SJSA1 (cell line): ENCODE measurements around the gene B4GAT1. TPM values are rescaled to one million over a fixed set of nuclear protein-coding genes. Genes with fewer than 3 reads are reported as not detected.
A peak's percentile ranks its signal among the peaks of the same experiment; 100 is the strongest.
"Not testable (repeated sequence)": the region's sequence is repeated elsewhere in the genome, so short reads cannot be mapped to it uniquely, and the experiment has no call there.

ENCODE experiments used
- DNase-seq, 2 experiments: peaks; one replicate each; pipeline ENCODE4 v3.0.0-alpha.2; 2015 to 2020; ENCODE audit warnings: low spot score in 2 of 2, low read depth in 1 of 2
- H3K27ac ChIP-seq: fragments of 250-450 bp; sonication (Bioruptor Pico); 2 replicates; pipeline ENCODE4 v1.5.1; 2020; ENCODE audit warnings: mild to moderate bottlenecking, moderate library complexity
- H3K27me3 ChIP-seq: fragments of 250-450 bp; sonication (Bioruptor Pico); replicated peaks from 2 replicates; pipeline ENCODE4 v1.5.1; 2020; ENCODE audit warnings: mild to moderate bottlenecking, moderate library complexity
- H3K36me3 ChIP-seq: fragments of 250-450 bp; sonication (Bioruptor Pico); 2 replicates; pipeline ENCODE4 v1.5.1; 2020; ENCODE audit warnings: mild to moderate bottlenecking
- H3K4me1 ChIP-seq: fragments of 250-450 bp; sonication (Bioruptor Pico); replicated peaks from 2 replicates; pipeline ENCODE4 v1.6.1; 2021; ENCODE audit warnings: mild to moderate bottlenecking
- H3K4me3 ChIP-seq: fragments of 250-450 bp; sonication (Bioruptor Pico); 2 replicates; pipeline ENCODE4 v1.5.1; 2020; ENCODE audit warnings: mild to moderate bottlenecking
- H3K9me3 ChIP-seq: fragments of 250-450 bp; sonication (Bioruptor Pico); replicated peaks from 2 replicates; pipeline ENCODE4 v1.5.1; 2020; ENCODE audit warnings: mild to moderate bottlenecking
- total RNA-seq: library from RNA; depleted of rRNA; stranded (reverse); fragments of >200 nt; shearing (Covaris generic); gene quantifications from 2 replicates; pipeline ENCODE4 v1.2.3, GENCODE V29; 2014

Gene B4GAT1
- total RNA-seq, 1 experiment from 2014 or later: 46.5 TPM

DNA sequence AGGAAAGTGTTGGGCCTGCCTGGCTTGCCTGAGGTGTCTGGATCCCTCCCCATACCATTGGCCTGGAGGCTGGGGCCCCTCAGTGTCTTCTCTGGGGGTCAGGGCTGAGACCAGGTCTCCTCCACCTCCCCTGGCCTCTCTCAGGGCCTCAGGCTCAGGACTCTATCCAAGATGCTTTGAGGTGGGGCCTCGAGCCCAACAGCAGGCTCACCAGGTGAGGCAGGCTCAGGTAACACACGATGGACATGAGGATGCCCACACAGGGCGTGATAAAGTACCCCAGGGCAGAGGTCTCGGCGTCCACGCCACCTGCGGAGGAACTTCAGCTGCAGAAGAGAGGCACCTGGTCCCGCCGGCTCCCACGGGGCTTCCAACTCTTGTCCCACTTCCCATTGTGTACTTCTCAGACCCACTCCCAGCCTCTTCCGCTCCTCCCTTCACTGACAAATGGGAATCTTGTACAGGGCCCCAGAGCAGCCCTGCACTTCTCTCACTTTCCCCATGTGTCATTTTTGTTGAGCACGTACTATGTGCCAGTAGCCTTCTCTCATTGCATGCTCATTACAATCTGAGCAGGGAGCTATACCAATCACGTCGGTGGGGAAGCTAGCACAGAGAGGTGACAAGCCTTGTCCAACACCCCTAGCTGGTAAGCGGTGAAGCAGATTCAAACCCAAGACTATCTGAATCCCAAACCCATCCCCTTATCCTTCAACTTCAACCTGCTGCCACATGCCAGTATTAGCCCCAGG is 20.3 kb upstream of the B4GAT1 start:
- no peak for DNase-seq
- H3K4me1 ChIP-seq: peaks cover 17% of the 10 kb centered on the region
- H3K4me3 ChIP-seq: no peak overlapping the region
- no peaks in the 10 kb centered on the region for H3K9me3 ChIP-seq
- H3K27ac ChIP-seq: no peak overlapping the region
- H3K36me3 ChIP-seq: no peaks in the 10 kb centered on the region
- H3K27me3 ChIP-seq: peaks cover 53% of the 10 kb centered on the region

DNA sequence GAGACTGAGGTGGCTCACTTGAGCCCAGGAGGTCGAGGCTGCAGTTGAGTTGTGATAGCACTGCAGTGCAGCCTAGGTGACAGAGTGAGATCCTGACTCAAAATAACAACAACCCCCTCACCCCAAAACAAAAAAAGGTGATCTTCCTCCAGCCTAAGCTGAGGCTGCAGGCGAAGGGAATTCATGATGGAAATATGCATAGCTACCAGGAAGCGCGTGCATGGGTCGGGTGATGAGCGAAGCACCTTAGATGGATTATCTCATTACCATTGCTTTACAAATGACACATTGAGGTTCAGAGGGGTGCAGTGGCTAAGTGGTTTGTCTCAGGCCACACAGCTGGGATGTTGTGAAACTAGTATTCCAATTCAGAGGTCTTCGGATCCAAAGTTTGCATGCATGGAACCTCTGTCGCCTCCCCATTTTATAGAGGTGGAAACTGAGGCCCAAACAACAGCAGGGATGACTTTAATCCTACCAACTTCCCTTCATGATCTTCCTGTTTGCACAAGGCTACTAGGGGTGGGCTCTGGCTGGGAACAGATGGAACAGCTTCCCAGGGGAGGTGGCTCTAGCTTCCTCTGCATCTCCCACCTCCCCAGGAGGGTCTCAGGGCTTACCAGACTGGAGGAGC is 19.5 kb upstream of the B4GAT1 start:
- Histone ChIP-seq H3K36me3 (no peaks in the 10 kb centered on the region), H3K27ac (no peak overlapping the region), H3K9me3 (no peaks in the 10 kb centered on the region), H3K27me3 (peaks cover 46% of the 10 kb centered on the region), H3K4me1 (peaks cover 10% of the 10 kb centered on the region), H3K4me3 (no peak overlapping the region)
- no peak for DNase-seq

DNA sequence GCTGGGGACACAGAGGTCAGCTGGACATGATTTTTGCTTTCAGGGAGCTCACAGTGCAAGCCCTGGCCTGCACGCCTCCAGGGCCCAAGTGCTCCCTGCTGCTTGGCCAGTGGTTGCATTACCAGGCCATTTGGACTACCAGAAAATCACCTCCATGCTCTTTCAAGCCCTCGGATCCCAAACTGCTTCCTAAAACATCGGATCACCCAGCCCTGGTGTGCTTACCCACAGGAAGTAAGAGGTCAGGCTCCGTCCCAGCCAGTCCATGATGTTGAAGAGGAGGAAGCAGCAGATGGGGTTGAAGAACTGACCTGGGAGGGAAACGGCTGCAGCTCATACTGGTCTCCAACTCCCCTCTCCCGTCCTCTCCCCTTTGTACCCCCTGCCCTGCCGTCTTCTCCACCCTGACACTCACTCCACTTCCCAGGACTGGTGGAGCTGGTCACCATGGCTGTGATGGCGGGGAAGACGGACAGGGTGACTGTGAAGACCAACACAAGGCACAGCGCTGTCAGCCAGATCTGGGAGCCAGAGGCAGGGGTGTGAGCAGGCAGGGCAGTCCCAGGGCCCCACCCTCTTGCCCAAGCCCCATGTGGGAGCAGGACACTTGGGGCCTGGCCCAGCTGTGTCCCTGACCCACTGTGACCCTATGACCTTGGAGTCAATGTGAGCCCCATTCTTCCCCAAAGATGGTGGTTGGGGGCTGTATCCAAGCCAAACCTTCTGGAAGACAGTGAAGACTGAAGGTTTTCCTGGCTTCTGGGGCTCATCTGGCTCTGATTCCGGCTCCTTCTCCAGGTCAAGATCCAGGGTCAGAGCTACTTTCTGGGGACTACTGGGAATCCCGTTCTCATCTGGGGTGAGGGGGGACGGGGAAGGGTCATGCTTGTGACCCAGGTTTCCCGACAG is 18.5 kb upstream of the B4GAT1 start:
- H3K4me3 ChIP-seq: no peak overlapping the region
- H3K27ac ChIP-seq: no peak overlapping the region
- H3K4me1 ChIP-seq: no peaks in the 10 kb centered on the region; the same call in 1 of the 2 replicates
- no peaks in the 10 kb centered on the region for H3K36me3 ChIP-seq
- peaks cover 36% of the 10 kb centered on the region for H3K27me3 ChIP-seq
- DNase-seq: no peak
- no peaks in the 10 kb centered on the region for H3K9me3 ChIP-seq

DNA sequence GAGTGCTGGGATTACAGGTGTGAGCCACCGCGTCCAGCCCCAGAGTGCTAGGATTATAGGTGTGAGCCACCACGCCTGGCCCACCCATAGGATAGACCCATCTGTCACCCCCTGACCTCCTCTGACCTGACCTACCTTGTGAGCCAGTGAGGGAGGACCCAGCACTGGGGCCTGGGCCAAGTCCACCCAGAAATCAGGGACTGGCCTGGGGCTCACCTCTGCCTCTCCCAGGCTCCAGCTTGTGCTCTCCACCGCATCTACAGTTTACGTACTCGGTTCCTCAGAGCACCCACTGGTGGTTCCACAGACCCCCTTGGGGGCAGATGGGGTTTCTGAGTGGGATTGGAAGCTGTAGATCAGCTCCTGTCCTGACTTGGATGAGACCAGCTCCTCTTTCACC is 17.7 kb upstream of the B4GAT1 start:
- no peak overlapping the region for H3K4me3 ChIP-seq
- H3K4me1 ChIP-seq: no peaks in the 10 kb centered on the region
- no peaks in the 10 kb centered on the region for H3K9me3 ChIP-seq
- peaks cover 28% of the 10 kb centered on the region for H3K27me3 ChIP-seq
- no peak overlapping the region for H3K27ac ChIP-seq
- H3K36me3 ChIP-seq: no peaks in the 10 kb centered on the region
- no peak for DNase-seq

DNA sequence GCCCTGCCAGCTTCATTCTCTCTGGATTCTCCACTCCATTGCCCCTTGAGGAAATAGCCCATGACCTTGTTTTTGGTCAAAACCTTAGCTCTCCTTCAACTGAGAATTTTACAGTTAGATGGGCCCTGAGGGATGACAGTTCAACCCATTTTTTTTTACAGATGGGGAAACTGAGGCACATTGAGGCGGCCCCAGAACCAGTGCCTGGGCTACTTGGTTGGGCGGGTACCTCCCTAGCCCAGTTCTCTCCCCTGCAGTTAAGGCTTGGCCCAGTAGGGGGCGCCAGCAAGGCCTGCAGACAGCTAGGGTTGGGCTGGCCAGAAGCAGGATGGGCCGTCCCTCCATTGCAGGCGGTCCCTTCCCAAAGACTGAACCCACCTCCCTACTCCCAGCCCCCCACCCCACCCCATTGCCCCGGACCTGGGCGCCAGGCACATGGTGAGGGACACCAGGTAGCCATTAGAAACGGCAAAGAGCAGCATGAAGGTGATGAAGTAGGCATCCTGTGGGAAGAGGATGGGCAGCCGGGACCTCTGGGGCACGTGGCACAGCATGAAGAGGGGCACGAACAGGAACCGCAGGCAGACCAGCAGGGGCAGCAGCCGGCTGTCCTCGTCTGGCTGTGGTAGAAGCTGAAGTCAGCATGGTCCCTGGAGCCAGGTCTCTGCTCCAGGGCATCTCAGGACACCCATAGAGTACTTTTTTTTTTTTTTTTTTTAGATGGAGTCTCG is 16.5 kb upstream of the B4GAT1 start:
- no peak overlapping the region for H3K4me3 ChIP-seq
- H3K9me3 ChIP-seq: no peaks in the 10 kb centered on the region
- H3K27me3 ChIP-seq: peaks cover 18% of the 10 kb centered on the region
- no peaks in the 10 kb centered on the region for H3K36me3 ChIP-seq
- no peak overlapping the region for H3K27ac ChIP-seq
- H3K4me1 ChIP-seq: no peaks in the 10 kb centered on the region
- peak in 1 of 2 experiments; percentile 79 for DNase-seq

DNA sequence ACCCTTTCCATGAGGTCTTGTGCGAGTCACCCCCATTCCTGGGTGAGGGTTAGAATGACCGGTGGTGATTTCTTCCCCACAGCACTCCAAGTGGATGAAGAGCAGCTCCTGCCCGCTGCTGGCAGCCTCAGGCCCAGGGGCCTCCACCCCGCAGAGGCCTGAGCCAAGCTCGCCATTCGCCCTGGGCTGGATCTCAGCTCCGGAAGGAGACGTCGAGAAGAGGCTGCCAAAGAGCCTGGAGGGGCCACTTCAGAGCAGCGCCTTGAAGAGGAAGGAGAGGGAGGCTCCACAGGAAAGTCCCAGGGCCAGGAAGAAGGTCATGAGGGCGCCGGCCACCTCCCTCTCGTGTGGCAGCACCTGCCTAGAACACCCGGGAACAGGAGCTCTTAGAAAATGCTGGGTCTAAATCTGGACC is 15.8 kb upstream of the B4GAT1 start:
- no peak overlapping the region for H3K27ac ChIP-seq
- no peak overlapping the region for H3K4me3 ChIP-seq
- no peaks in the 10 kb centered on the region for H3K36me3 ChIP-seq
- DNase-seq: no peak
- H3K9me3 ChIP-seq: no peaks in the 10 kb centered on the region; the same call in 1 of the 2 replicates
- no peaks in the 10 kb centered on the region for H3K4me1 ChIP-seq
- peaks cover 18% of the 10 kb centered on the region for H3K27me3 ChIP-seq

DNA sequence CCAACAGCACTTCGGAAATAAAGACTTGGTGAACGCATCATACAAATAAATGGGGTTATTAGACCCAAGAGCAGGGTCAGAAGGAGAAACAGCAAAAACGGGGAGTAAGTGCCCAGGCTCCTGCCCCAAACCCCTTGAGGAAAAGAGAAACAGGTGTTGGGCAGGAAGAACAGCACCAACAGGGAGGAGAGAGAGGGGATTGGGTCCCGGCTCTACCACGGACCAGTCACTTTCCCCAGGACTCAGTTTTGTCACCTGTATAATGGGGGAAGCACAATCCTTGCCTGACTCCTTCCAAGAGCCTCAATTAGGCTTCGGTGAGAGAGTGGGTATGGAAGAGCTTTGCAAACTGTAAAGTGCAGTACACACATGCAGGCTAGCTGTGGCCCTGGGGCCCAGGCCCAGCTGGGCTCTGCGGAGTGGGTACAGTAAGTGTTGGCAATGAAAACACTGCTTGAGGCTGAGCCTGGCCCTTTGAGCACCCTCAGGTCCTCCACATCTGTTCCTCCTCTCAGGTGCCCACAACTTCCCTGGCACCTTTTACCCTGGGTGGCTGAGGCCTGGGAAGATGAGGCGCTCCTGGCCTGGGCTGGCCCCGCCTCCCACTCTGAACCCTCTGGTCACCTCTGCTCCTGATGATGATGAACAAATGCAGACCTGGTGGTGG is 15.2 kb upstream of the B4GAT1 start:
- H3K4me1 ChIP-seq: no peaks in the 10 kb centered on the region
- no peaks in the 10 kb centered on the region; the same call in 1 of the 2 replicates for H3K9me3 ChIP-seq
- DNase-seq: no peak
- no peaks in the 10 kb centered on the region for H3K36me3 ChIP-seq
- H3K27ac ChIP-seq: no peak overlapping the region
- no peak overlapping the region for H3K4me3 ChIP-seq
- H3K27me3 ChIP-seq: peaks cover 18% of the 10 kb centered on the region

DNA sequence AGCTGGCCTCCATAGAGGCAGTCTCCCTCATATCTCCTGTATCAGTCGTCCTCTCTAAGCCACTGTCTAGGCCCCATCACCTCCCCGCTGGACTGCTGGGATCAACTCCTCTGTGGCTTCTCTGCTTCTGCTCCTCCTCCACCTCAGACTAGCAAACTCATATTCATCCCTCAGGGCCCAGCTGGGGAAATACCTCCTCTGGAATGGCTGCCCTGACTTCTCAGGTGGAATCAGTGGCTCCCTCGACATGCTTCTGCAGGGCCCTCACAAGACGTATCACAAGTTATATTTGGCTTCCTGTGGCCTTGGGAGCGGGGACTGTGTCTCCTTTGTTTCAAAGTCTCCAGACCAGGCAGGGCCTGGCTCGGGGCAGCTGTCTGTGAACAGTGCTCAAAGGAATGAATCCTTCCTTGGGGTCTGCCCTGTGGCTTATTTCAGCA is 14.1 kb upstream of the B4GAT1 start:
- no peak overlapping the region for H3K4me3 ChIP-seq
- H3K36me3 ChIP-seq: no peaks in the 10 kb centered on the region
- peaks cover 9% of the 10 kb centered on the region for H3K27me3 ChIP-seq
- H3K4me1 ChIP-seq: no peaks in the 10 kb centered on the region
- DNase-seq: no peak
- H3K27ac ChIP-seq: no peak overlapping the region
- no peaks in the 10 kb centered on the region; the same call in 1 of the 2 replicates for H3K9me3 ChIP-seq

DNA sequence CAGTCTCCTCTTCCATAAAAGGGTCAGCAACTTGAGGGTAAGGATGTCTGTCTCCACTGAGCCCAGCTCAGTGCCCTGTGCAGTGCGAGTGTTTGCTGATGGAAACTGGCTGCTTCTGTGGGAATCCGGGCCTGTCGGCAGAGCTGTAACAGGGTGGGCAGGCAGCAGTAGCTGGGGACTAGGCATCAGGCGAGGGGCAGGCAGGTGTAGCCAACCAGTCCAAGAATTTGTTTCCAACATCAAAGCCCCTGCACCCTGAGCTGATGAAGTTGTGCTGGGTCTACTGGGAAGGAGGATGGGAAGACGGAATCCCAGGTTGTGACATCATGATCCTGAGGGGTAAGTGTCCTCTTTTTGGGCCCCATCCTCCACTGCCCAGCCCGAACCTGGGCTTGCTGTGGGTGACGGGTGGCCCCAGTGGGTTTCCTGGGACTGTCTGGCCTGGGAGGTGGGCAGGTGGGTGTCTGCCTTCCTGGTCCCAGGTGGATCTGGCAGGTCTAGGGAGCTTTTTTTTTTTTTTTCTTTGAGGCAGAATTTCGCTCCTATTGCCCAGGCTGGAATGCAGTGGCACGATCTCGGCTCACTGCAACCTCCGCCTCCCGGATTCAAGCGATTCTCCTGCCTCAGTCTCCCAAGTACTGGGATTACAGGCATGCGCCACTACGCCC is 13.1 kb upstream of the B4GAT1 start:
- H3K36me3 ChIP-seq: no peaks in the 10 kb centered on the region
- no peak overlapping the region for H3K4me3 ChIP-seq
- no peak overlapping the region for H3K27ac ChIP-seq
- H3K27me3 ChIP-seq: peaks cover 3% of the 10 kb centered on the region; the same call in 1 of the 2 replicates
- H3K9me3 ChIP-seq: no peaks in the 10 kb centered on the region; the same call in 1 of the 2 replicates
- no peak for DNase-seq
- H3K4me1 ChIP-seq: no peaks in the 10 kb centered on the region

DNA sequence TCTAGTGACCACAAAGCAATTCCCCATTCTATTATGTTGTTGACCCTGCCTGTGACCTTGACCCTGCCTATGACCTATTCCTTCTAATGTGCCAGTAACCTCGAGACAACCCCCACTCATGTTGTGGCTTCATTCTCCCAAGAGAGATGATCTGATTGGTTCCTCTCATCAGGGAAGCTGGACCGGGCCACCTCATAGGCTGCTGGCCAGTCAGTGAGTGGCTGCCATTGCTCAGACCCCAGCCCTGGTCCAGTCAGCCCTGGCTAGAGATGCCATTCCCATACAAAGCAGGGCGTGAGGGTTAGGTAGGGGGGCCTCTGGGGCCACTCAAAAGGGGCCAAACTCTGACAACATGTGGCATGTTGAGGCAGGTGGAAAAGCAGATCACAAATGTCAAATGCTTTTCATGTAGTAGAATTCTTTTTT is 12.2 kb upstream of the B4GAT1 start:
- DNase-seq: no peak
- no peak overlapping the region for H3K27ac ChIP-seq

DNA sequence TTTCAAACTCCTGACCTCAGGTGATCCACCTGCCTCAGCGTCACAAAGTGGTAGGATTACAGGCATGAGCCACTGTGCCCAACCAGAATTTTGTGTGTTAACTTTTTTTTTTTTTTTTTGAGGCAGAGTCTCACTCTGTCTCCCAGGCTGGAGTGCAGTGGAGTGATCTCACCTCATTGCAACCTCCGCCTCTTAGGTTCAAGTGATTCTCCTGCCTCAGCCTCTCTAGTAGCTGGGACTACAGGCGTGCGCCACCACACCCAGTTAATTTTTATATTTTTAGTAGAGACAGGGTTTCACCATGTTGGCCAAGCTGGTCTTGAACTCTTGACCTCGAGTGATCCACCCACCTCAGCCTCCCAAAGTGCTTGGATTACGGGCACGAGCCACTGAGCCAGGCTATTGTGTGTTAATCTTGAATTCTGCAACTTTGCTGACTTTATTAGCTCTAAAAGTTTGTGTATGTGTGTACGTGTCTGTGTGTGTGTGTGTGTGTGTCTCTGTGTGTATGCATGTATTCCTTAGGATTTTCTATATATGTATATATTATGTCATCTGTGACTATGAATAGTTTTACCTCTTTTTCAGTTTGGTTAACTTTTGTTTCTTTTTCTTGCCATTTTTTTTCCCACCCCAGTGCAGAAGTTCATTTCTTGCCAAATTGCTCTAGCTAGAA is 3.3 kb upstream of the B4GAT1 start:
- not testable (repeated sequence) for H3K4me3 ChIP-seq, DNase-seq, H3K27me3 ChIP-seq, H3K27ac ChIP-seq, H3K9me3 ChIP-seq, H3K36me3 ChIP-seq
- H3K4me1 ChIP-seq: peaks cover 15% of the 10 kb centered on the region

More for the DNA sequence above, 12.2 kb upstream of the B4GAT1 start:
- Histone ChIP-seq H3K4me3 (no peak overlapping the region), H3K36me3 (no peaks in the 10 kb centered on the region), H3K9me3 (no peaks in the 10 kb centered on the region; the same call in 1 of the 2 replicates), H3K27me3 (no peaks in the 10 kb centered on the region; the same call in 1 of the 2 replicates), H3K4me1 (no peaks in the 10 kb centered on the region)

DNA sequence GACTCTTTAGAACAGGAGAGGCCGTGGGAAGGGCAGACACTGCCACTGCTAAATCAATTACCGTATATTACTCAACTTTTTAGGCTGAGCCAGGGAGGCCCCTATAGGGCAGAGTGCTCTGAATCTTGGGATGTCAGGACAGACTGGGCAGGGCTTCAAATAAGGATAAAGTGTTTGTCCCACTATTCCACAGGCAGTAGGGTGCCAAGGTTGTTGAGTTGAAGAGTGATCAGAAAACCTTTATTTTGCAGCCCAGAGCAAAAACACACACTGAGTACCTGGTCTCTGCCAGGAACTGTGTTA is 1.6 kb upstream of the B4GAT1 start:
- no peaks in the 10 kb centered on the region for H3K27me3 ChIP-seq
- H3K27ac ChIP-seq: no peak overlapping the region
- H3K36me3 ChIP-seq: peaks cover 7% of the 10 kb centered on the region
- no peaks in the 10 kb centered on the region; the same call in 1 of the 2 replicates for H3K9me3 ChIP-seq
- H3K4me1 ChIP-seq: peaks cover 28% of the 10 kb centered on the region
- DNase-seq: no peak
- H3K4me3 ChIP-seq: no peak overlapping the region
